Fibroblast of peridontal ligament (primary cell): ENCODE results near the gene NCK2.

Experiments used
- DNase-seq: peaks from one replicate; pipeline ENCODE4 v3.0.0-alpha.2; 2010; ENCODE audit errors: extremely low read depth

The NCK2 gene

DNA sequence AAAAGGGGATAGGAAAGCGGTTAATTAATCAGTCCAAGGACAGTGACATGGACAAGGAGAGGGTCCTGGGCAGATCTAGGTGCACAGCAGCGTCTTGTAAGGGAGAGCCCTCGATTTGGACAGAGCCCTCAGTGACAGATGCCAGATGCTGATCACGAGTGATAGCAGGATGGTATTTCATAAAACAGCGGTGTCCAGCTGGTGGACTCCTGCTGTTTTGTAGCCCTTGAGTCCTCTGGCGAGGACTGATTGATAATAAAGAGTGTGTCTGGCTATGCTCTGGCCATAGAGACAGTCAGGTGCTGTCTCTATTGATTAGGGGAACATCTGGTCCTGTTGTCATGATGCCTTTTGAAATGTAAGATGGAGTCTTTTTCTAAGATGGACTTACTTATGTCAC lies 180.7 kb downstream of the NCK2 start:
- no peak for DNase-seq

- no peak for DNase-seq
These were observed 182.4 kb downstream of the NCK2 start for GRCh38 chr2:105926960-105927678.

- DNase-seq, result no peak
These were observed 183.4 kb downstream of the NCK2 start for GRCh38 chr2:105928086-105928485.

- DNase-seq, result no peak
These were observed 183.9 kb downstream of the NCK2 start for GRCh38 chr2:105928563-105928962.

DNA sequence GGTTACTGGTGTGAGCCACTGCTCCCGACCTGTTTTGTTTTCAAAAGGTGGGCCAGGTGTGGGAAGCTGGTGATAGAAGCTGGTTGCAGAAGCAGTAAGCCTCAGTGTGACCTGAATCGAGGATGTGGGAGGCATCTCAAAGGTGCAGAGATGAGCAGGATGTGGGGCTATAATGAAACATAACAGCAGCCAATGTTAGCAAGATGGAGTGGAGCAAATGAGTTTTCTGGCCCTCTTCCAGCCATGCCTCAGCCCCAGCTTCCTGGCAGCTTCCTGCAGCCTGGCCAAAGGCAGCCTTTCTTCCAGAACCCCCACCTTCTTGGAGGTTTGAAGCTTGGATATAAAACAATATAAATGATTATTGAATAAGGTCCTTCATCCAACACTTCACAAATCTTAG lies 184.8 kb downstream of the NCK2 start:
- DNase-seq, result no peak

- DNase-seq, result no peak
These were observed 187.9 kb downstream of the NCK2 start for GRCh38 chr2:105932582-105932981.

DNA sequence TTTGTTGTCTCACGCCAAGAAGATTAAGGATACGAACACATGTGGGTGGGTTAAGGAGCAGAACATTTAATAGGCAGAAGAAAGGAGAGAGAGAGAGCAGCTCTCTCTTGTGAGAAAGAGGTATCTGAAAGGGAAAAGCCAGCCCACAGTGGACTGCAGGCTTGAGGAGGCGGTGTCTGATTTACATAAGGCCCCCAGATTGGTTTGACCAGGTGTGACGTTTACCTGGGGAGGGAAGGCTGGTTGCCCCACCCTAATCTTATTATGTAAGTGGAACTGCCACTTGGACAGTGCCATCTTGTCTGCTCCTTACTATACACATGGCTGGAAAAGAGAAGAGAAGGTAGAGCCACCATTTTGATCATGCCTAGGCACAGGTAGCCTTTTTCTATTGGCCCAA lies 189.2 kb downstream of the NCK2 start:
- DNase-seq, result no peak

GRCh38 chr2:105934467-105934866 lies 189.8 kb downstream of the NCK2 start:
- no peak for DNase-seq

DNA sequence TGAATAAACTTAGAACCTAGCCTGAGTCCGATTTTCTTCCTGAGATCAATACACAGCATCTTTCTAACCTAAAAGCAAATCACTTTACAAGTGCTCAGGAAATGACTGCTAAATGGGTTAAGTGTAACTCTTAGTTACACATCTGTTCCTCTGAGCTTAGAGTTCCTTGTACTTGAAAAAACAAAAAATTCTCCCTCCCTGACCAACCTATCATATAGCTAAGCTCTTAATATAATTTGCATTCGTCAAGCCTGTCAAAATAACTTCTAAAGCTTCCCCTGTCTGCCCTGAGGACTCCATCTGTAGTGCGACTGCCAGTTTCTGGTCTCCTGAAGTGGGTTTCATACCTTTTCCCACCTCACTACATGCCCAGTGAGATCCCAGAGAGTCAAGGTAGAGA lies 190.4 kb downstream of the NCK2 start:
- no peak for DNase-seq

- no peak for DNase-seq
These were observed 192.2 kb downstream of the NCK2 start for GRCh38 chr2:105936954-105937353.

DNA sequence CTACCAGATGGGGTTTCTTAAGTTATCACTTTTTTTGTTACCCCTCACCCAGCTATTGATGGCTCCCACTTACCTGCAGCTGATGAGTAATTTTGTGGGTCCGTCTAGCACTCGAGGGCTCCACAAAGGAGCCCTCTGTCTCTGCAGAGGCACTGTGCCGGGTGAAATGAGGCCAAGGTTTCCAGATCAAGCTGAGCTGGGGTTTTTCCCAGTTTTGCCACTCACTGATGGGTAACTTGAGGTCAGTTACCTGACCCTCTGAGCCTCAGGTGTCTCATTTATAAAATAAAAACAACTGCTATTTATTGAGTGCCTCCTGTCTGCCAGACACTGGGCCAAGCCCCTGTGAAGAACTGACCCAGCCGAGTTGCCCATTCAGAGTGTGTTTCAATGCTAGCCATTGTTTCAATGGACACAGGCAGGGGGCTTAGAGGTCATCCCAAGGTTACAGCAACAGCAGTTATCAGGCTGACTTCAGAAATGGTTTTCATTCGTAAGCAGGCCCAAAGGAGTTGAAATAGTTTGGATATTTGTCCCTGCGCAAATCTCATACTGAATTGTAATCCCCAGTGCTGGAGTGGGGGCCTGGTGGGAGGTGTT lies 192.9 kb downstream of the NCK2 start:
- DNase-seq, result no peak
